Hepatocyte (in vitro differentiated cells): ENCODE data around the gene SYT7. TPM values are rescaled to one million over a fixed set of nuclear protein-coding genes. Genes with fewer than 3 reads are reported as not detected.

ENCODE experiments used
- DNase-seq: peaks from one replicate; pipeline ENCODE4 v3.0.0-alpha.2; 2016; ENCODE audit warnings: low spot score
- H2AFZ ChIP-seq: fragments of 200-600 bp; sonication (generic); 2 replicates; pipeline ENCODE4 v1.6.0; 2016; ENCODE audit warnings: antibody characterized with exemption, mild to moderate bottlenecking
- H3K27ac ChIP-seq: fragments of 200-600 bp; sonication (generic); 2 replicates; pipeline ENCODE4 v1.5.1; 2016; ENCODE audit warnings: mild to moderate bottlenecking
- H3K27me3 ChIP-seq: fragments of 200-600 bp; sonication (generic); 2 replicates; pipeline ENCODE4 v1.6.1; 2016
- H3K36me3 ChIP-seq: fragments of 200-600 bp; sonication (generic); replicated peaks from 2 replicates; pipeline ENCODE4 v1.5.1; 2016; ENCODE audit warnings: low read depth; ENCODE audit not compliant: insufficient read depth
- H3K4me1 ChIP-seq: fragments of 200-600 bp; sonication (generic); 2 replicates; pipeline ENCODE4 v1.5.1; 2016; ENCODE audit warnings: mild to moderate bottlenecking, moderate library complexity; ENCODE audit not compliant: insufficient read depth
- H3K4me2 ChIP-seq: fragments of 200-600 bp; sonication (generic); 2 replicates; pipeline ENCODE4 v1.6.0; 2016
- H3K4me3 ChIP-seq: fragments of 200-600 bp; sonication (generic); 2 replicates; pipeline ENCODE4 v1.5.1; 2016; ENCODE audit warnings: mild to moderate bottlenecking
- H3K79me2 ChIP-seq: fragments of 200-600 bp; sonication (generic); 2 replicates; pipeline ENCODE4 v1.6.0; 2017; ENCODE audit warnings: mild to moderate bottlenecking
- H3K9me2 ChIP-seq: fragments of 200-600 bp; sonication (generic); replicated peaks from 2 replicates; pipeline ENCODE4 v1.6.0; 2017; ENCODE audit warnings: mild to moderate bottlenecking; ENCODE audit not compliant: insufficient read depth
- H3K9me3 ChIP-seq: fragments of 200-600 bp; sonication (generic); 2 replicates; pipeline ENCODE4 v1.5.1; 2016; ENCODE audit warnings: low read depth, mild to moderate bottlenecking
- H4K20me1 ChIP-seq: fragments of 200-600 bp; sonication (generic); 2 replicates; pipeline ENCODE4 v1.6.0; 2016; ENCODE audit warnings: mild to moderate bottlenecking; ENCODE audit not compliant: insufficient read depth, poor library complexity, severe bottlenecking
- EZH2 ChIP-seq: fragments of 200-600 bp; sonication (generic); IDR thresholded peaks from 2 replicates; pipeline ENCODE4 v1.6.1; 2016; ENCODE audit warnings: antibody characterized with exemption, mild to moderate bottlenecking, borderline replicate concordance
- EZH2phosphoT487 ChIP-seq: fragments of 200-600 bp; sonication (generic); IDR thresholded peaks from one replicate; pipeline ENCODE4 v1.6.1; 2018; ENCODE audit warnings: antibody characterized with exemption, mild to moderate bottlenecking, low read depth, moderate library complexity; ENCODE audit not compliant: unreplicated experiment, severe bottlenecking
- WGBS: methylation state at CpG from one replicate; pipeline ENCODE4 v1.1.6; 2016; ENCODE audit warnings: low lambda C conversion rate; ENCODE audit errors: missing lambda C conversion rate; 5-methylcytosine and 5-hydroxymethylcytosine counted together
- polyA plus RNA-seq: library from polyadenylated mRNA; unstranded; fragments of >200 nt; fragmentation: Nextera tagmentation; extraction: Ambion mirVana; gene quantifications from 2 replicates; pipeline ENCODE4 v1.2.1, GENCODE V29; 2016
- total RNA-seq: library from RNA; depleted of rRNA; stranded (reverse); fragments of >200 nt; gene quantifications from 2 replicates; pipeline ENCODE4 v1.2.3, GENCODE V29; 2014
- TF ChIP-seq, protein P1 (sequence below): fragments of 200-600 bp; sonication (generic); IDR thresholded peaks from 2 replicates; pipeline ENCODE4 v1.5.1; 2016; ENCODE audit warnings: antibody characterized with exemption, mild to moderate bottlenecking; ENCODE audit not compliant: poor library complexity

SYT7 gene
- total and polyA plus RNA-seq, 2 experiments from 2014 or later: 11.3 to 15.5 TPM

GRCh38 chr11:61489833-61490721 is 90.8 kb downstream of the SYT7 start:
- H3K9me3 ChIP-seq: no peaks in the 10 kb centered on the region
- 65% methylated on average over 13 of the region's 13 CpGs for WGBS
- H2AFZ ChIP-seq: no peak overlapping the region
- peak; percentile 73 for DNase-seq
- peak overlapping the region; percentile 66 for H3K4me2 ChIP-seq
- no peaks in the 10 kb centered on the region for H3K79me2 ChIP-seq
- no peak for TF ChIP-seq EZH2phosphoT487
- no peak for TF ChIP-seq EZH2
- TF ChIP-seq, protein P1, sequence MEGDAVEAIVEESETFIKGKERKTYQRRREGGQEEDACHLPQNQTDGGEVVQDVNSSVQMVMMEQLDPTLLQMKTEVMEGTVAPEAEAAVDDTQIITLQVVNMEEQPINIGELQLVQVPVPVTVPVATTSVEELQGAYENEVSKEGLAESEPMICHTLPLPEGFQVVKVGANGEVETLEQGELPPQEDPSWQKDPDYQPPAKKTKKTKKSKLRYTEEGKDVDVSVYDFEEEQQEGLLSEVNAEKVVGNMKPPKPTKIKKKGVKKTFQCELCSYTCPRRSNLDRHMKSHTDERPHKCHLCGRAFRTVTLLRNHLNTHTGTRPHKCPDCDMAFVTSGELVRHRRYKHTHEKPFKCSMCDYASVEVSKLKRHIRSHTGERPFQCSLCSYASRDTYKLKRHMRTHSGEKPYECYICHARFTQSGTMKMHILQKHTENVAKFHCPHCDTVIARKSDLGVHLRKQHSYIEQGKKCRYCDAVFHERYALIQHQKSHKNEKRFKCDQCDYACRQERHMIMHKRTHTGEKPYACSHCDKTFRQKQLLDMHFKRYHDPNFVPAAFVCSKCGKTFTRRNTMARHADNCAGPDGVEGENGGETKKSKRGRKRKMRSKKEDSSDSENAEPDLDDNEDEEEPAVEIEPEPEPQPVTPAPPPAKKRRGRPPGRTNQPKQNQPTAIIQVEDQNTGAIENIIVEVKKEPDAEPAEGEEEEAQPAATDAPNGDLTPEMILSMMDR: no peak
- peaks cover 24% of the 10 kb centered on the region for H3K4me1 ChIP-seq
- no peaks in the 10 kb centered on the region for H4K20me1 ChIP-seq
- H3K27me3 ChIP-seq: no peaks in the 10 kb centered on the region
- no peaks in the 10 kb centered on the region for H3K36me3 ChIP-seq
- H3K4me3 ChIP-seq: no peak overlapping the region
- H3K9me2 ChIP-seq: no peaks in the 10 kb centered on the region
- peak overlapping the region; percentile 26 for H3K27ac ChIP-seq

- TF ChIP-seq EZH2phosphoT487: no peak
- TF ChIP-seq, protein P1: no peak
- no peak for TF ChIP-seq EZH2
- H4K20me1 ChIP-seq: no peaks in the 10 kb centered on the region
- peak overlapping the region; percentile 26 for H3K27ac ChIP-seq
- no peaks in the 10 kb centered on the region for H3K27me3 ChIP-seq
- no peaks in the 10 kb centered on the region for H3K36me3 ChIP-seq
- H3K4me3 ChIP-seq: no peak overlapping the region
- peak overlapping the region; percentile 66 for H3K4me2 ChIP-seq
- H3K79me2 ChIP-seq: no peaks in the 10 kb centered on the region
- WGBS: 9% methylated on average over 19 of the region's 19 CpGs
- H3K9me3 ChIP-seq: no peaks in the 10 kb centered on the region
- peak overlapping the region; percentile 9 for H2AFZ ChIP-seq
- no peaks in the 10 kb centered on the region for H3K9me2 ChIP-seq
- peaks cover 24% of the 10 kb centered on the region for H3K4me1 ChIP-seq
- DNase-seq: peak; percentile 77
Measured at GRCh38 chr11:61488651-61489291, 92.1 kb downstream of the SYT7 start.

DNA sequence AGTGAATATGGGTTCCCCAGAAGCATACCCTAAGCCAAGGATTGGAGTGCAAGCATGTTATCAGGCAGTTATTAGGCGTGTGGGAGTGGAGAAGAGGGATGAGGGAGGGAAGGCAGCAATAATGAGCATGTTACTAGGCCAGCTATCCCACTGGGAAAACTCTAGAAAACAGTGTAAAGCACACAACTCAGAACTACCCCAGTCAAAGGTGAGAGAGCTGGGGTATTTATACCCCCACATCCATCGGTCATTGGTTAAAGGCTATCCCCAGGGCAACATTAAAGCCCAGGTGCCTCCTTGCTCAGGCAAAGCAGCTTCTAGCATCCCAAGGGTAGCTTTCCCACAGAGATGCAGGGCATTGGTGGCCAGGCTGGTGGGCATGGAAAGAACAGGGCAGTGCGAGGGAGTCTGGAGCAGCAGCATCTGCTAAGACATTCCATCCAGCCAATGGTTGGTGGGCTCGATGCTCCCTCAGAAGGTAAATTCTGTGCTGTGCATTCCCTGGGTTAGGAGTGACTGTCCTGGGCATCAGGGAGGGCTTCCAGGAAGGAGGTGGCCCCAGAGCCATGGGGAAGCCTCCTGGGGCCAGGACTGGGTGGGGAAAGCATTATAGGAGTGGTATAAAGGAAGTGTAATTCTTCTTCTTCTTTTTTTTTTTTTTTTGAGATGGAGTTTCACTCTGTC is 93.4 kb downstream of the SYT7 start:
- Histone ChIP-seq H3K79me2 (no peaks in the 10 kb centered on the region), H3K27me3 (no peaks in the 10 kb centered on the region), H3K4me2 (no peak overlapping the region), H3K4me1 (peaks cover 24% of the 10 kb centered on the region), H3K9me3 (no peaks in the 10 kb centered on the region), H3K36me3 (no peaks in the 10 kb centered on the region), H4K20me1 (no peaks in the 10 kb centered on the region), H3K4me3 (no peak overlapping the region), H3K27ac (no peak overlapping the region), H3K9me2 (no peaks in the 10 kb centered on the region), H2AFZ (no peak overlapping the region)
- 96% methylated on average over 4 of the region's 4 CpGs for WGBS
- no peak for DNase-seq
- TF ChIP-seq, protein P1: no peak
